HCT116 (cell line): Measurements from ENCODE around the gene TNNT2.

Experiments used
- CBX3 ChIP-seq: IDR thresholded peaks from 2 replicates; pipeline ENCODE4 v1.6.1; 2012; ENCODE audit warnings: low read depth
- CEBPB ChIP-seq: IDR thresholded peaks from 2 replicates; pipeline ENCODE4 v1.6.1; 2012; ENCODE audit warnings: low read depth
- EZH2phosphoT487 ChIP-seq: fragments of 200-600 bp; IDR thresholded peaks from 2 replicates; pipeline ENCODE4 v1.6.1; 2018; ENCODE audit warnings: antibody characterized with exemption, borderline replicate concordance
- MAX ChIP-seq: IDR thresholded peaks from 2 replicates; pipeline ENCODE4 v1.6.1; 2012
- POLR2A ChIP-seq: IDR thresholded peaks from 2 replicates; pipeline ENCODE4 v1.7.0; 2011; ENCODE audit warnings: borderline replicate concordance; ENCODE audit not compliant: insufficient read depth, insufficient read length; ENCODE audit errors: extremely low read depth
- POLR2AphosphoS5 ChIP-seq: IDR thresholded peaks from 2 replicates; pipeline ENCODE4 v1.6.1; 2011; ENCODE audit warnings: mild to moderate bottlenecking, low read depth, low read length, moderate library complexity
- REST ChIP-seq: IDR thresholded peaks from 2 replicates; pipeline ENCODE4 v1.6.1; 2012; ENCODE audit warnings: low read depth
- SIN3A ChIP-seq: IDR thresholded peaks from 2 replicates; pipeline ENCODE4 v1.6.1; 2012; ENCODE audit warnings: low read depth
- ZNF274 ChIP-seq: fragments of 200-500 bp; sonication (Bioruptor generic); IDR thresholded peaks from 2 replicates; pipeline ENCODE4 v1.6.1; 2014; ENCODE audit warnings: mild to moderate bottlenecking, low read depth, low read length, inconsistent platforms
- TF ChIP-seq, protein P1 (sequence below), 3 experiments: fragments of 200-600 bp in 1 of 3; sonication (generic) in 1 of 3; IDR thresholded peaks in 2 of 3; conservative IDR thresholded peaks in 1 of 3; 2 replicates each; pipeline ENCODE4 v1.5.1; 2012 to 2017; ENCODE audit warnings: low read depth in 2 of 3, low read length in 2 of 3, antibody characterized with exemption in 1 of 3, borderline replicate concordance in 1 of 3, control low read depth in 1 of 3, mild to moderate bottlenecking in 1 of 3, mixed read lengths in 1 of 3, mixed run types in 1 of 3, moderate library complexity in 1 of 3; ENCODE audit not compliant: insufficient read depth in 1 of 3

DNA sequence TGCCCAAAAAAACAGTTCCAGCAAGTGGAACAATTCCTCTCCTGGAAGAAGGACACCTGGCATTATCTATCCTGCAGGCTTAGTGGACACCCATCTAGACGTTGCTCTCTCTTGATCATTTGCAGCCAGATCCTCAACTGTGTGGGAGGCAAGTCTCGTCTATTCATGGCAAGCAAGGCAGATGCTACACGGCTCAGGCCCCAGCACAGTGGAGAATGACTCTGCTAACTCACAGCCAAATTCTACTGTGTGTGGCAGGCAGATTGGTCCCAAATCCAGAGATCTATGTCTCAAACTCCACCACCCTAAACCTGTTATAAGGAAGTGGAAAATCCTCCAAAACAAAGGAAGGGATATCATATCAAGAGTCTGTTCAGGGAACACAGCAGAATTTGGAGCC, 7.0 kb downstream of the TNNT2 start:
- TF ChIP-seq ZNF274 (no peak), SIN3A (no peak), CBX3 (no peak), POLR2A (no peak), POLR2AphosphoS5 (no peak), MAX (no peak), EZH2phosphoT487 (no peak), CEBPB (no peak), REST (no peak)
- TF ChIP-seq, protein P1, sequence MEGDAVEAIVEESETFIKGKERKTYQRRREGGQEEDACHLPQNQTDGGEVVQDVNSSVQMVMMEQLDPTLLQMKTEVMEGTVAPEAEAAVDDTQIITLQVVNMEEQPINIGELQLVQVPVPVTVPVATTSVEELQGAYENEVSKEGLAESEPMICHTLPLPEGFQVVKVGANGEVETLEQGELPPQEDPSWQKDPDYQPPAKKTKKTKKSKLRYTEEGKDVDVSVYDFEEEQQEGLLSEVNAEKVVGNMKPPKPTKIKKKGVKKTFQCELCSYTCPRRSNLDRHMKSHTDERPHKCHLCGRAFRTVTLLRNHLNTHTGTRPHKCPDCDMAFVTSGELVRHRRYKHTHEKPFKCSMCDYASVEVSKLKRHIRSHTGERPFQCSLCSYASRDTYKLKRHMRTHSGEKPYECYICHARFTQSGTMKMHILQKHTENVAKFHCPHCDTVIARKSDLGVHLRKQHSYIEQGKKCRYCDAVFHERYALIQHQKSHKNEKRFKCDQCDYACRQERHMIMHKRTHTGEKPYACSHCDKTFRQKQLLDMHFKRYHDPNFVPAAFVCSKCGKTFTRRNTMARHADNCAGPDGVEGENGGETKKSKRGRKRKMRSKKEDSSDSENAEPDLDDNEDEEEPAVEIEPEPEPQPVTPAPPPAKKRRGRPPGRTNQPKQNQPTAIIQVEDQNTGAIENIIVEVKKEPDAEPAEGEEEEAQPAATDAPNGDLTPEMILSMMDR (IDR thresholded peaks at IDR 0.05 in 2 of 3, conservative IDR thresholded peaks at IDR 0.05 in 1 of 3; ENCODE audit: borderline replicate concordance in 1 of 3, insufficient read depth in 1 of 3, low read depth in 2 of 3, low read length in 2 of 3) = no peak
